Measurements from ENCODE around the gene IFITM2. TPM values are rescaled to one million over a fixed set of nuclear protein-coding genes. Genes with fewer than 3 reads are reported as not detected.

Gene IFITM2
- total and polyA plus RNA-seq, 2 of the 13 experiments (the other 11 are each of a cell fraction or from before 2014, with no cell fraction given), result 13.8 to 267 TPM

DNA sequence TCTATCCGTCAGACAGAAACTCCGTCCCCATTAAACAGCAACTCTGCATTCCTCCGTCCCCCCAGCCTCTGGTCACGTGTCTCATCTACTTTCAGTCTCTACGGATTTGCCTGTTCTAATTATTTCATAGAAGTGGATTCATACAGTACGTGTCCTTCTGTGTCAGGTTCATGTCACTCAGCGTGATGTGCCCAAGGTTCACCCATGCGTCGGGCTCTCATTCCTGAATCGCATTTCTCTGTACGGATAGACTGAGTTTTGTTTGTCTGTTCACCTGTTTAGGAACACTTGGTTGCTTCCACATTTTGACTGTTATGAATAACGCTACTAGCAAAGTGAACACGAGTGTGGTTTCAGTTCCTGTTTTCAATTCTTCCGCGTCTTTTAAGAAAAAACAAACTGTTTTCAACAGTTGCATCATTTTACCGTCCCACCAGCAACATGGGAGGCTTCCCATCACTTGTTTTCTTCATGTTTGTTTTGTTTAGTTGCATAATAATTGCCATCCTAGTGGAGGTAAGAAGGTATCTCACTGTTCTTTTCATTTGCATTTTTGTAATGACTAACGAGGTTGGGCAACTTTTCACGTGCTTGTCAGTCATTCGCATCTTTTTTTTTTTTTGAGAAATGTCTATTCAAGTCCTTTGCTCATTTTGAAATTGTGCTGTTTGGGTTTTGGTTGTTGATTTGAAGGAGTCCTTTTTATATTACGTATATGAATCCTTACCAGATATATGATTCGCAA, 38.3 kb upstream of the IFITM2 start (continued):
- TF ChIP-seq CEBPG (CRISPR knock-in tag; IDR thresholded peaks at IDR 0.05) (peak; percentile 54; the same call in 1 of the 2 replicates), RARA (CRISPR knock-in tag; IDR thresholded peaks at IDR 0.05) (0 out of 2 replicates have a peak, but pooled peaks have one; percentile 13), ZNF33B (CRISPR knock-in tag; IDR thresholded peaks at IDR 0.05) (0 out of 2 replicates have a peak, but pooled peaks have one; percentile 34), PRDM10 (CRISPR knock-in tag; IDR thresholded peaks at IDR 0.05; ENCODE audit: low read depth) (peak; percentile 84; the same call in 1 of the 2 replicates), ZNF543 (CRISPR knock-in tag; IDR thresholded peaks at IDR 0.05) (no peak), RFX1 (IDR thresholded peaks at IDR 0.05) (no peak), ZNF710 (CRISPR knock-in tag; IDR thresholded peaks at IDR 0.05; ENCODE audit: borderline replicate concordance) (peak; percentile 40; the same call in 1 of the 2 replicates), FOXJ3 (CRISPR knock-in tag; IDR thresholded peaks at IDR 0.05; ENCODE audit: borderline replicate concordance) (0 out of 2 replicates have a peak, but pooled peaks have one; percentile 18), CEBPB (IDR thresholded peaks at IDR 0.05; ENCODE audit: borderline replicate concordance, low read depth, low read length) (peak; percentile 78), FOXK1 (CRISPR knock-in tag; IDR thresholded peaks at IDR 0.05; ENCODE audit: borderline replicate concordance, low read depth) (peak; percentile 36; the same call in 1 of the 2 replicates), SMC3 (IDR thresholded peaks at IDR 0.05; ENCODE audit: low read length) (no peak)
- TF ChIP-seq, protein P1, sequence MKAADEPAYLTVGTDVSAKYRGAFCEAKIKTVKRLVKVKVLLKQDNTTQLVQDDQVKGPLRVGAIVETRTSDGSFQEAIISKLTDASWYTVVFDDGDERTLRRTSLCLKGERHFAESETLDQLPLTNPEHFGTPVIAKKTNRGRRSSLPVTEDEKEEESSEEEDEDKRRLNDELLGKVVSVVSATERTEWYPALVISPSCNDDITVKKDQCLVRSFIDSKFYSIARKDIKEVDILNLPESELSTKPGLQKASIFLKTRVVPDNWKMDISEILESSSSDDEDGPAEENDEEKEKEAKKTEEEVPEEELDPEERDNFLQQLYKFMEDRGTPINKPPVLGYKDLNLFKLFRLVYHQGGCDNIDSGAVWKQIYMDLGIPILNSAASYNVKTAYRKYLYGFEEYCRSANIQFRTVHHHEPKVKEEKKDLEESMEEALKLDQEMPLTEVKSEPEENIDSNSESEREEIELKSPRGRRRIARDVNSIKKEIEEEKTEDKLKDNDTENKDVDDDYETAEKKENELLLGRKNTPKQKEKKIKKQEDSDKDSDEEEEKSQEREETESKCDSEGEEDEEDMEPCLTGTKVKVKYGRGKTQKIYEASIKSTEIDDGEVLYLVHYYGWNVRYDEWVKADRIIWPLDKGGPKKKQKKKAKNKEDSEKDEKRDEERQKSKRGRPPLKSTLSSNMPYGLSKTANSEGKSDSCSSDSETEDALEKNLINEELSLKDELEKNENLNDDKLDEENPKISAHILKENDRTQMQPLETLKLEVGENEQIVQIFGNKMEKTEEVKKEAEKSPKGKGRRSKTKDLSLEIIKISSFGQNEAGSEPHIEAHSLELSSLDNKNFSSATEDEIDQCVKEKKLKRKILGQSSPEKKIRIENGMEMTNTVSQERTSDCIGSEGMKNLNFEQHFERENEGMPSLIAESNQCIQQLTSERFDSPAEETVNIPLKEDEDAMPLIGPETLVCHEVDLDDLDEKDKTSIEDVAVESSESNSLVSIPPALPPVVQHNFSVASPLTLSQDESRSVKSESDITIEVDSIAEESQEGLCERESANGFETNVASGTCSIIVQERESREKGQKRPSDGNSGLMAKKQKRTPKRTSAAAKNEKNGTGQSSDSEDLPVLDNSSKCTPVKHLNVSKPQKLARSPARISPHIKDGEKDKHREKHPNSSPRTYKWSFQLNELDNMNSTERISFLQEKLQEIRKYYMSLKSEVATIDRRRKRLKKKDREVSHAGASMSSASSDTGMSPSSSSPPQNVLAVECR (CRISPR knock-in tag; IDR thresholded peaks at IDR 0.05; ENCODE audit: borderline replicate concordance), result 0 out of 2 replicates have a peak, but pooled peaks have one; percentile 21

All from HepG2 (cell line).